Upper lobe of left lung (tissue), 6 donors: ENCODE results near the gene ACTR5. TPM values are rescaled to one million over a fixed set of nuclear protein-coding genes. Genes with fewer than 3 reads are reported as not detected.

Source experiments
- ATAC-seq, 2 donors: fragments of 200-7000 bp; cut with Tn5 transposase; one replicate each; pipeline ENCODE4 v1.9.1; 2022; ENCODE audit warnings: mild to moderate bottlenecking in 2 of 2, moderate library complexity in 2 of 2; ENCODE audit not compliant: low FRiP score in 2 of 2
- DNase-seq, 2 donors: peaks; one replicate each; pipeline ENCODE4 v3.0.0-alpha.2; 2019 to 2020
- H3K27ac ChIP-seq, 4 donors: fragments of 200-600 bp; sonication (generic); one replicate each; pipeline ENCODE4 v1.5.1; 2016 to 2019
- H3K27me3 ChIP-seq, 4 donors: fragments of 200-600 bp; sonication (generic); one replicate each; pipeline ENCODE4 v1.5.1; 2017 to 2019
- H3K36me3 ChIP-seq, 4 donors: fragments of 200-600 bp; sonication (generic); one replicate each; pipeline ENCODE4 v1.5.1; 2016 to 2019
- H3K4me1 ChIP-seq, 4 donors: fragments of 200-600 bp; sonication (generic); one replicate each; pipeline ENCODE4 v1.5.1; 2018 to 2019
- H3K4me3 ChIP-seq, 4 donors: fragments of 200-600 bp; sonication (generic); one replicate each; pipeline ENCODE4 v1.5.1; 2017 to 2019; ENCODE audit warnings: mild to moderate bottlenecking in 2 of 4, moderate library complexity in 1 of 4
- H3K9me3 ChIP-seq, 4 donors: fragments of 200-600 bp; sonication (generic); one replicate each; pipeline ENCODE4 v1.5.1; 2018 to 2019
- CTCF ChIP-seq, 6 experiments: fragments of 450-650 bp in 4 of 6; fragments of 200-600 bp in 2 of 6; sonication (generic) in 2 of 6; IDR thresholded peaks; one replicate each; pipeline ENCODE4 v1.5.1; 2016 to 2019; ENCODE audit warnings: antibody characterized with exemption in 6 of 6
- EP300 ChIP-seq, 4 donors: sonication (generic); formaldehyde crosslinking; IDR thresholded peaks; one replicate each; pipeline ENCODE4 v1.5.1; 2017; ENCODE audit warnings: antibody characterized with exemption in 4 of 4, control low read depth in 2 of 4
- POLR2A ChIP-seq, 4 donors: fragments of 450-650 bp; IDR thresholded peaks; one replicate each; pipeline ENCODE4 v1.5.1; 2016 to 2017; ENCODE audit warnings: antibody characterized with exemption in 4 of 4, mild to moderate bottlenecking in 2 of 4
- POLR2AphosphoS5 ChIP-seq, 2 donors: sonication (generic); formaldehyde crosslinking; IDR thresholded peaks; one replicate each; pipeline ENCODE4 v1.5.1; 2017; ENCODE audit warnings: antibody characterized with exemption in 2 of 2
- WGBS, 2 donors: methylation state at CpG; one replicate each; pipeline ENCODE4 v1.1.5; 2017 to 2018; 5-methylcytosine and 5-hydroxymethylcytosine counted together
- total RNA-seq, 6 donors: library from RNA; depleted of rRNA in 4 of 6; stranded (reverse); fragments of >200 nt in 4 of 6; gene quantifications; one replicate each; pipeline versions ENCODE4 v1.1.0 to v1.2.1, GENCODE V29; 2016 to 2021
- donor health status: DM: no; HTN: no; CAD: no; lungs with moderate emphysema.
- donor health status: DM: no; HTN: yes; CAD: no; lungs with severe emphysema.

ACTR5 gene
- total RNA-seq, 6 donors from 2014 or later, result 7.2 to 23.0 (median 8.8) TPM

- no peak overlapping the region for H3K27ac ChIP-seq
- TF ChIP-seq CTCF (IDR thresholded peaks at IDR 0.05) (no peak), POLR2A (IDR thresholded peaks at IDR 0.05) (no peak), POLR2AphosphoS5 (IDR thresholded peaks at IDR 0.05) (no peak)
- H3K27me3 ChIP-seq, result no peaks in the 10 kb centered on the region
- H3K4me1 ChIP-seq, result peaks cover 13 to 19% (median 14%) of the 10 kb centered on the region in 4 donors
- ATAC-seq (no peak), DNase-seq (no peak)
- H3K36me3 ChIP-seq, result peaks cover 3 to 49% (median 23%) of the 10 kb centered on the region in 4 donors
- WGBS, 2 donors, result 85 to 92% methylated on average over 4 of the region's 4 CpGs
- no peak overlapping the region for H3K4me3 ChIP-seq
- no peaks in the 10 kb centered on the region for H3K9me3 ChIP-seq
Measured at GRCh38 chr20:38752029-38752428, 3.8 kb downstream of the ACTR5 start.

GRCh38 chr20:38754924-38755323 is 6.7 kb downstream of the ACTR5 start:
- H3K9me3 ChIP-seq, result no peaks in the 10 kb centered on the region
- peaks cover 0 to 1% (median 0%) of the 10 kb centered on the region in 4 donors for H3K4me1 ChIP-seq
- WGBS, 2 donors, result 91% methylated on average over 13 of the region's 13 CpGs
- no peak for TF ChIP-seq CTCF (IDR thresholded peaks at IDR 0.05)
- TF ChIP-seq EP300 (IDR thresholded peaks at IDR 0.05), result no peak
- TF ChIP-seq POLR2A (IDR thresholded peaks at IDR 0.05), result no peak
- TF ChIP-seq POLR2AphosphoS5 (IDR thresholded peaks at IDR 0.05), result no peak
- H3K36me3 ChIP-seq, result peaks cover 12 to 78% (median 44%) of the 10 kb centered on the region in 4 donors
- no peak for ATAC-seq
- no peak overlapping the region for H3K27ac ChIP-seq
- DNase-seq, result peak in 1 of 2 donors; percentile 49
- H3K27me3 ChIP-seq, result no peaks in the 10 kb centered on the region
- no peak overlapping the region for H3K4me3 ChIP-seq

- H3K27me3 ChIP-seq, result no peaks in the 10 kb centered on the region
- H3K27ac ChIP-seq, result peak overlapping the region in 1 of 4 donors; percentile 37
- H3K4me1 ChIP-seq, result no peaks in the 10 kb centered on the region
- H3K4me3 ChIP-seq, result no peak overlapping the region
- 54 to 75% methylated on average over 6 of the region's 6 CpGs for WGBS, 2 donors
- ATAC-seq (no peak), DNase-seq (no peak)
- no peaks in the 10 kb centered on the region for H3K9me3 ChIP-seq
- TF ChIP-seq POLR2AphosphoS5 (IDR thresholded peaks at IDR 0.05), result no peak
- TF ChIP-seq EP300 (IDR thresholded peaks at IDR 0.05), result no peak
- TF ChIP-seq POLR2A (IDR thresholded peaks at IDR 0.05), result no peak
- no peak for TF ChIP-seq CTCF (IDR thresholded peaks at IDR 0.05)
- peaks cover 12 to 79% (median 44%) of the 10 kb centered on the region in 4 donors for H3K36me3 ChIP-seq
Measured at GRCh38 chr20:38755324-38755910, 7.2 kb downstream of the ACTR5 start.

- TF ChIP-seq POLR2A (IDR thresholded peaks at IDR 0.05), result no peak
- TF ChIP-seq POLR2AphosphoS5 (IDR thresholded peaks at IDR 0.05), result no peak
- TF ChIP-seq EP300 (IDR thresholded peaks at IDR 0.05), result peak in 1 of 4 donors; percentile 9
- TF ChIP-seq CTCF (IDR thresholded peaks at IDR 0.05), result no peak
- Histone ChIP-seq H3K4me1 (no peaks in the 10 kb centered on the region), H3K27ac (peak overlapping the region in 3 of 4 donors; percentile 5 to 63 (median 13)), H3K36me3 (peaks cover 14 to 92% (median 55%) of the 10 kb centered on the region in 4 donors), H3K27me3 (no peaks in the 10 kb centered on the region), H3K4me3 (no peak overlapping the region), H3K9me3 (no peaks in the 10 kb centered on the region)
- WGBS, 2 donors, result 72 to 74% methylated on average over 7 of the region's 7 CpGs
- DNase-seq, result no peak
- ATAC-seq, result no peak
Measured at GRCh38 chr20:38757145-38757775, 9.0 kb downstream of the ACTR5 start.
